GM18861 (cell line): ENCODE measurements around the gene IGFL2.
"Not testable (repeated sequence)": the region's sequence is repeated elsewhere in the genome, so short reads cannot be mapped to it uniquely, and the experiment has no call there.

Experiments used
- ATAC-seq: cut with Tn5 transposase; IDR thresholded peaks from one replicate; pipeline ENCODE4 v1.9.1; 2021; ENCODE audit not compliant: unreplicated experiment

IGFL2 gene

GRCh38 chr19:46206682-46207081 is 58.6 kb downstream of the IGFL2 start:
- ATAC-seq, result no peak

- not testable (repeated sequence) for ATAC-seq
Measured at GRCh38 chr19:46207858-46208257, 59.8 kb downstream of the IGFL2 start.

GRCh38 chr19:46209051-46209450 is 61.0 kb downstream of the IGFL2 start:
- ATAC-seq, result no peak

- no peak for ATAC-seq
Measured at GRCh38 chr19:46209472-46209871, 61.4 kb downstream of the IGFL2 start.

GRCh38 chr19:46210669-46211068 is 62.6 kb downstream of the IGFL2 start:
- no peak for ATAC-seq
